ENCODE measurements around the gene MRPL19. TPM values are rescaled to one million over a fixed set of nuclear protein-coding genes. Genes with fewer than 3 reads are reported as not detected.

MRPL19 gene
- total and polyA plus RNA-seq, 2 experiments from 2014 or later: 65.5 to 149 TPM

DNA sequence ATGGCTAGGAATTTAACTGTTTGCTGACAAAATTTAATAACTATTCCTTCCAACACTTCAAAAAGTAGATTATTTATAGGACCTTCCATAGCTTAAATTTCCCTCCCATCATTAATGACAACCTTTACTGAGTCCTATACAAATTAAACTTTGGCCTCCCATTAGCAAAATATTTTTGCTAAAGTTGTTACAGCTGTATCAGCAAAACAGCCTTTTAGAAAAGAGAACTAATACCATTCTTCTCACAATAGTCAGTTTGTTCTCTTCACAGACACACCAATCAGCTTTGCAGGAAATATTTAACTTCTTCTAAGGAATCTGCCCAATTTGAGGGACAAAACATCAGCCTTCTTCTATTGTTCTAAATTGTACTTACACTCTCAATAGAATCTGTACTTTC lies 76.1 kb downstream of the MRPL19 start:
- H3K36me3 ChIP-seq (ENCODE audit: insufficient read depth): no peaks in the 10 kb centered on the region; the same call in 1 of the 2 replicates
- Mint-ChIP-seq H3K27me3 (ENCODE audit: insufficient read depth, low read depth, poor library complexity) (no peaks in the 10 kb centered on the region), H3K27ac (no peak overlapping the region), H3K36me3 (ENCODE audit: low read depth) (no peaks in the 10 kb centered on the region), H3K4me1 (no peaks in the 10 kb centered on the region), H3K4me3 (no peak overlapping the region), H3K9me3 (peaks cover 5% of the 10 kb centered on the region; the same call in 2 of the 3 replicates)
- TF ChIP-seq NANOG (IDR thresholded peaks at IDR 0.05; ENCODE audit: borderline replicate concordance) (no peak), EZH2phosphoT487 (IDR thresholded peaks at IDR 0.05; ENCODE audit: unreplicated experiment) (no peak), POLR2AphosphoS5 (IDR thresholded peaks at IDR 0.05; ENCODE audit: low read depth) (no peak), JUNB (IDR thresholded peaks at IDR 0.05; ENCODE audit: unreplicated experiment) (no peak), ZNF331 (CRISPR knock-in tag; IDR thresholded peaks at IDR 0.05; ENCODE audit: low read depth) (no peak), EZH2 (IDR thresholded peaks at IDR 0.05; ENCODE audit: low read depth, unreplicated experiment) (no peak), STAT1 (IDR thresholded peaks at IDR 0.05; ENCODE audit: unreplicated experiment) (no peak), CREB1 (CRISPR knock-in tag; IDR thresholded peaks at IDR 0.05; ENCODE audit: low read depth) (no peak)
- TF ChIP-seq, protein P1, sequence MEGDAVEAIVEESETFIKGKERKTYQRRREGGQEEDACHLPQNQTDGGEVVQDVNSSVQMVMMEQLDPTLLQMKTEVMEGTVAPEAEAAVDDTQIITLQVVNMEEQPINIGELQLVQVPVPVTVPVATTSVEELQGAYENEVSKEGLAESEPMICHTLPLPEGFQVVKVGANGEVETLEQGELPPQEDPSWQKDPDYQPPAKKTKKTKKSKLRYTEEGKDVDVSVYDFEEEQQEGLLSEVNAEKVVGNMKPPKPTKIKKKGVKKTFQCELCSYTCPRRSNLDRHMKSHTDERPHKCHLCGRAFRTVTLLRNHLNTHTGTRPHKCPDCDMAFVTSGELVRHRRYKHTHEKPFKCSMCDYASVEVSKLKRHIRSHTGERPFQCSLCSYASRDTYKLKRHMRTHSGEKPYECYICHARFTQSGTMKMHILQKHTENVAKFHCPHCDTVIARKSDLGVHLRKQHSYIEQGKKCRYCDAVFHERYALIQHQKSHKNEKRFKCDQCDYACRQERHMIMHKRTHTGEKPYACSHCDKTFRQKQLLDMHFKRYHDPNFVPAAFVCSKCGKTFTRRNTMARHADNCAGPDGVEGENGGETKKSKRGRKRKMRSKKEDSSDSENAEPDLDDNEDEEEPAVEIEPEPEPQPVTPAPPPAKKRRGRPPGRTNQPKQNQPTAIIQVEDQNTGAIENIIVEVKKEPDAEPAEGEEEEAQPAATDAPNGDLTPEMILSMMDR (conservative IDR thresholded peaks at IDR 0.05; ENCODE audit: low read depth in 2 of 2): no peak
- TF ChIP-seq, protein P2, sequence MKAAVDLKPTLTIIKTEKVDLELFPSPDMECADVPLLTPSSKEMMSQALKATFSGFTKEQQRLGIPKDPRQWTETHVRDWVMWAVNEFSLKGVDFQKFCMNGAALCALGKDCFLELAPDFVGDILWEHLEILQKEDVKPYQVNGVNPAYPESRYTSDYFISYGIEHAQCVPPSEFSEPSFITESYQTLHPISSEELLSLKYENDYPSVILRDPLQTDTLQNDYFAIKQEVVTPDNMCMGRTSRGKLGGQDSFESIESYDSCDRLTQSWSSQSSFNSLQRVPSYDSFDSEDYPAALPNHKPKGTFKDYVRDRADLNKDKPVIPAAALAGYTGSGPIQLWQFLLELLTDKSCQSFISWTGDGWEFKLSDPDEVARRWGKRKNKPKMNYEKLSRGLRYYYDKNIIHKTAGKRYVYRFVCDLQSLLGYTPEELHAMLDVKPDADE (IDR thresholded peaks at IDR 0.05): no peak
- TF ChIP-seq, protein P3, sequence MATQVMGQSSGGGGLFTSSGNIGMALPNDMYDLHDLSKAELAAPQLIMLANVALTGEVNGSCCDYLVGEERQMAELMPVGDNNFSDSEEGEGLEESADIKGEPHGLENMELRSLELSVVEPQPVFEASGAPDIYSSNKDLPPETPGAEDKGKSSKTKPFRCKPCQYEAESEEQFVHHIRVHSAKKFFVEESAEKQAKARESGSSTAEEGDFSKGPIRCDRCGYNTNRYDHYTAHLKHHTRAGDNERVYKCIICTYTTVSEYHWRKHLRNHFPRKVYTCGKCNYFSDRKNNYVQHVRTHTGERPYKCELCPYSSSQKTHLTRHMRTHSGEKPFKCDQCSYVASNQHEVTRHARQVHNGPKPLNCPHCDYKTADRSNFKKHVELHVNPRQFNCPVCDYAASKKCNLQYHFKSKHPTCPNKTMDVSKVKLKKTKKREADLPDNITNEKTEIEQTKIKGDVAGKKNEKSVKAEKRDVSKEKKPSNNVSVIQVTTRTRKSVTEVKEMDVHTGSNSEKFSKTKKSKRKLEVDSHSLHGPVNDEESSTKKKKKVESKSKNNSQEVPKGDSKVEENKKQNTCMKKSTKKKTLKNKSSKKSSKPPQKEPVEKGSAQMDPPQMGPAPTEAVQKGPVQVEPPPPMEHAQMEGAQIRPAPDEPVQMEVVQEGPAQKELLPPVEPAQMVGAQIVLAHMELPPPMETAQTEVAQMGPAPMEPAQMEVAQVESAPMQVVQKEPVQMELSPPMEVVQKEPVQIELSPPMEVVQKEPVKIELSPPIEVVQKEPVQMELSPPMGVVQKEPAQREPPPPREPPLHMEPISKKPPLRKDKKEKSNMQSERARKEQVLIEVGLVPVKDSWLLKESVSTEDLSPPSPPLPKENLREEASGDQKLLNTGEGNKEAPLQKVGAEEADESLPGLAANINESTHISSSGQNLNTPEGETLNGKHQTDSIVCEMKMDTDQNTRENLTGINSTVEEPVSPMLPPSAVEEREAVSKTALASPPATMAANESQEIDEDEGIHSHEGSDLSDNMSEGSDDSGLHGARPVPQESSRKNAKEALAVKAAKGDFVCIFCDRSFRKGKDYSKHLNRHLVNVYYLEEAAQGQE (IDR thresholded peaks at IDR 0.05; ENCODE audit: unreplicated experiment): no peak
- no peaks in the 10 kb centered on the region for H3K4me1 ChIP-seq (ENCODE audit: insufficient read depth)
- no peaks in the 10 kb centered on the region for H4K20me1 ChIP-seq (replicated peaks; ENCODE audit: insufficient read depth)
- no peaks in the 10 kb centered on the region for H3K27me3 ChIP-seq (ENCODE audit: insufficient read depth)
- ATAC-seq (no peak), DNase-seq (ENCODE audit: low spot score) (no peak)
- no peaks in the 10 kb centered on the region for H3K79me2 ChIP-seq (replicated peaks; ENCODE audit: insufficient read depth)
- no peaks in the 10 kb centered on the region for H3K9me2 ChIP-seq (ENCODE audit: insufficient read depth)
- no peak overlapping the region for H2AFZ ChIP-seq
- H3F3A ChIP-seq (replicated peaks; ENCODE audit: low read depth): no peaks in the 10 kb centered on the region
- H3K4me2 ChIP-seq: no peak overlapping the region
- no peak overlapping the region for H3K4me3 ChIP-seq
- H3K27ac ChIP-seq (ENCODE audit: low read depth): no peak overlapping the region

Measured in GM23338 (cell line).